ENCODE measurements around the gene ZNF468.
"Not testable (repeated sequence)": the region's sequence is repeated elsewhere in the genome, so short reads cannot be mapped to it uniquely, and the experiment has no call there.

DNA sequence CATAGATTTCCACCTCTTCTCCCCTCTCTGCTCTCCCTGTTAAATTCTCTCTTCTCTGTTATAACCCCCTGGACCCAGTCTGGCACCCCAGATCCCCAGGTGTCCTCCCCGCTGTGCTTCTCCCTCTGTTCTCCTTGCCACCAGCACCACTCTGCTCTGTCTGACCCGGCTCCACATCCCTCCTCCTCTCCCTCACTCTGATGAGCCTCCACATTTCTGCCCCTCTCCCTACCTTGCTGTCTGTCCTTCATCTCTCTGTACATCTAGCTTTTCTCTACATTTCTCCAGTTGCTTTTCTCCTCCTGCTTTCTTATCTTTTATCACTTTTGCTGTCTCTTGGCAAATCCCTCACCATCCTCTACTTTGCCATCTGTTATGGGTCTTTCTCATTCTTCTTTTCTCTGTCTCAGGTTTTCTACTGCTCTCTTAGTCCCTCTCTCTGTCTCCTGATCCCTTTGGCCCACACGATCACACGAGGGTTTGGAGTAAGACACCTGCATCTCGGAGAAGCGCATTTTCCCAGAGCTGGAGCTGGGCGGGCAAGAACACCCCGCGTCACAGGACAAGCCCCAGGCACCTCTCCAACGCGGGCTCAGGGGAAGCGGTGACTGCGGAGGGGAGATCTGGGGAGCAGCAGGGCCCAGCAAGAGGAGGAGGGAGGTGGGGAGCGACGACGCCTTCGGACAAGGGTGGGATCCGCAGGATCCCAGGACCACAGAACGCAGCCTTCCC lies 36.8 kb downstream of the ZNF468 start:
- TF ChIP-seq, protein P1, sequence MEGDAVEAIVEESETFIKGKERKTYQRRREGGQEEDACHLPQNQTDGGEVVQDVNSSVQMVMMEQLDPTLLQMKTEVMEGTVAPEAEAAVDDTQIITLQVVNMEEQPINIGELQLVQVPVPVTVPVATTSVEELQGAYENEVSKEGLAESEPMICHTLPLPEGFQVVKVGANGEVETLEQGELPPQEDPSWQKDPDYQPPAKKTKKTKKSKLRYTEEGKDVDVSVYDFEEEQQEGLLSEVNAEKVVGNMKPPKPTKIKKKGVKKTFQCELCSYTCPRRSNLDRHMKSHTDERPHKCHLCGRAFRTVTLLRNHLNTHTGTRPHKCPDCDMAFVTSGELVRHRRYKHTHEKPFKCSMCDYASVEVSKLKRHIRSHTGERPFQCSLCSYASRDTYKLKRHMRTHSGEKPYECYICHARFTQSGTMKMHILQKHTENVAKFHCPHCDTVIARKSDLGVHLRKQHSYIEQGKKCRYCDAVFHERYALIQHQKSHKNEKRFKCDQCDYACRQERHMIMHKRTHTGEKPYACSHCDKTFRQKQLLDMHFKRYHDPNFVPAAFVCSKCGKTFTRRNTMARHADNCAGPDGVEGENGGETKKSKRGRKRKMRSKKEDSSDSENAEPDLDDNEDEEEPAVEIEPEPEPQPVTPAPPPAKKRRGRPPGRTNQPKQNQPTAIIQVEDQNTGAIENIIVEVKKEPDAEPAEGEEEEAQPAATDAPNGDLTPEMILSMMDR (IDR thresholded peaks at IDR 0.05 in 2 of 3, conservative IDR thresholded peaks at IDR 0.05 in 1 of 3; ENCODE audit: control insufficient read depth in 2 of 3, extremely low read depth in 1 of 3, insufficient read depth in 1 of 3, low read depth in 3 of 3, low read length in 3 of 3), result not testable (repeated sequence)
- TF ChIP-seq, protein P2, sequence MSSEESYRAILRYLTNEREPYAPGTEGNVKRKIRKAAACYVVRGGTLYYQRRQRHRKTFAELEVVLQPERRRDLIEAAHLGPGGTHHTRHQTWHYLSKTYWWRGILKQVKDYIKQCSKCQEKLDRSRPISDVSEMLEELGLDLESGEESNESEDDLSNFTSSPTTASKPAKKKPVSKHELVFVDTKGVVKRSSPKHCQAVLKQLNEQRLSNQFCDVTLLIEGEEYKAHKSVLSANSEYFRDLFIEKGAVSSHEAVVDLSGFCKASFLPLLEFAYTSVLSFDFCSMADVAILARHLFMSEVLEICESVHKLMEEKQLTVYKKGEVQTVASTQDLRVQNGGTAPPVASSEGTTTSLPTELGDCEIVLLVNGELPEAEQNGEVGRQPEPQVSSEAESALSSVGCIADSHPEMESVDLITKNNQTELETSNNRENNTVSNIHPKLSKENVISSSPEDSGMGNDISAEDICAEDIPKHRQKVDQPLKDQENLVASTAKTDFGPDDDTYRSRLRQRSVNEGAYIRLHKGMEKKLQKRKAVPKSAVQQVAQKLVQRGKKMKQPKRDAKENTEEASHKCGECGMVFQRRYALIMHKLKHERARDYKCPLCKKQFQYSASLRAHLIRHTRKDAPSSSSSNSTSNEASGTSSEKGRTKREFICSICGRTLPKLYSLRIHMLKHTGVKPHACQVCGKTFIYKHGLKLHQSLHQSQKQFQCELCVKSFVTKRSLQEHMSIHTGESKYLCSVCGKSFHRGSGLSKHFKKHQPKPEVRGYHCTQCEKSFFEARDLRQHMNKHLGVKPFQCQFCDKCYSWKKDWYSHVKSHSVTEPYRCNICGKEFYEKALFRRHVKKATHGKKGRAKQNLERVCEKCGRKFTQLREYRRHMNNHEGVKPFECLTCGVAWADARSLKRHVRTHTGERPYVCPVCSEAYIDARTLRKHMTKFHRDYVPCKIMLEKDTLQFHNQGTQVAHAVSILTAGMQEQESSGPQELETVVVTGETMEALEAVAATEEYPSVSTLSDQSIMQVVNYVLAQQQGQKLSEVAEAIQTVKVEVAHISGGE (CRISPR knock-in tag; IDR thresholded peaks at IDR 0.05), result not testable (repeated sequence)
- not testable (repeated sequence) for TF ChIP-seq NFIC (IDR thresholded peaks at IDR 0.05; ENCODE audit: low read depth, low read length); RBBP5 (conservative IDR thresholded peaks at IDR 0.05); SMC3 (IDR thresholded peaks at IDR 0.05; ENCODE audit: borderline replicate concordance, low read length)
- TF ChIP-seq, protein P3, sequence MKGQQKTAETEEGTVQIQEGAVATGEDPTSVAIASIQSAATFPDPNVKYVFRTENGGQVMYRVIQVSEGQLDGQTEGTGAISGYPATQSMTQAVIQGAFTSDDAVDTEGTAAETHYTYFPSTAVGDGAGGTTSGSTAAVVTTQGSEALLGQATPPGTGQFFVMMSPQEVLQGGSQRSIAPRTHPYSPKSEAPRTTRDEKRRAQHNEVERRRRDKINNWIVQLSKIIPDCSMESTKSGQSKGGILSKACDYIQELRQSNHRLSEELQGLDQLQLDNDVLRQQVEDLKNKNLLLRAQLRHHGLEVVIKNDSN (IDR thresholded peaks at IDR 0.05; ENCODE audit: borderline replicate concordance, extremely low read length, insufficient read depth, low read depth, low read length), result not testable (repeated sequence)
